Keratinocyte (primary cell): ENCODE data around the gene PPP1R12C.

Source experiments
- CTCF ChIP-seq, 3 experiments: IDR thresholded peaks in 1 of 3; conservative IDR thresholded peaks in 1 of 3; optimal IDR thresholded peaks in 1 of 3; 2 replicates in 2 of 3; 3 replicates in 1 of 3; pipeline versions ENCODE3 to v1.5.1; 2011; ENCODE audit warnings: low read length in 3 of 3, mild to moderate bottlenecking in 3 of 3, moderate library complexity in 2 of 3, control low read depth in 1 of 3, inconsistent platforms in 1 of 3; ENCODE audit not compliant: insufficient read depth in 2 of 3; ENCODE audit errors: extremely low read depth in 1 of 3
- EZH2 ChIP-seq: IDR thresholded peaks from one replicate; pipeline ENCODE4 v1.6.1; 2012; ENCODE audit warnings: inconsistent platforms, mild to moderate bottlenecking, low read length, moderate library complexity

- no peak for TF ChIP-seq CTCF (optimal IDR thresholded peaks at IDR 0.05 in 1 of 3, IDR thresholded peaks at IDR 0.05 in 1 of 3, conservative IDR thresholded peaks at IDR 0.05 in 1 of 3; ENCODE audit: extremely low read depth in 1 of 3, insufficient read depth in 2 of 3, low read length in 3 of 3)
- no peak for TF ChIP-seq EZH2
These were observed 31.9 kb upstream of the PPP1R12C start, which contains the start of gene TNNT1 for GRCh38 chr19:55149078-55150003.
